HG03064 (cell line): Measurements from ENCODE around the gene ATM.
"Not testable (repeated sequence)": the region's sequence is repeated elsewhere in the genome, so short reads cannot be mapped to it uniquely, and the experiment has no call there.

Experiments used
- ATAC-seq: cut with Tn5 transposase; IDR thresholded peaks from one replicate; pipeline ENCODE4 v1.9.1; 2021; ENCODE audit warnings: low read depth; ENCODE audit not compliant: unreplicated experiment

The ATM gene

GRCh38 chr11:108269583-108269982 is 46.7 kb downstream of the ATM start:
- ATAC-seq, result no peak

GRCh38 chr11:108276985-108277616 is 54.2 kb downstream of the ATM start:
- ATAC-seq, result not testable (repeated sequence)

- ATAC-seq, result no peak
These were observed 55.7 kb downstream of the ATM start for GRCh38 chr11:108278546-108278945.

GRCh38 chr11:108278954-108279353 is 56.1 kb downstream of the ATM start:
- ATAC-seq, result no peak

GRCh38 chr11:108286370-108286769 is 63.5 kb downstream of the ATM start:
- ATAC-seq, result no peak

- ATAC-seq, result no peak
These were observed 64.1 kb downstream of the ATM start for GRCh38 chr11:108286956-108287355.

GRCh38 chr11:108289066-108289465 is 66.2 kb downstream of the ATM start:
- ATAC-seq, result not testable (repeated sequence)

GRCh38 chr11:108289699-108290098 is 66.8 kb downstream of the ATM start:
- no peak for ATAC-seq

GRCh38 chr11:108293229-108293628 is 70.4 kb downstream of the ATM start:
- ATAC-seq, result no peak

GRCh38 chr11:108302121-108302785 is 79.4 kb downstream of the ATM start:
- ATAC-seq, result peak; percentile 80

- no peak for ATAC-seq
These were observed 84.9 kb downstream of the ATM start for GRCh38 chr11:108307751-108308150.

- ATAC-seq, result no peak
These were observed 90.6 kb downstream of the ATM start for GRCh38 chr11:108313444-108313843.

- ATAC-seq, result no peak
These were observed 93.2 kb downstream of the ATM start for GRCh38 chr11:108316061-108316460.

- no peak for ATAC-seq
These were observed 96.8 kb downstream of the ATM start for GRCh38 chr11:108319541-108320145.

- ATAC-seq, result no peak
These were observed 99.8 kb downstream of the ATM start for GRCh38 chr11:108322666-108323065.

GRCh38 chr11:108324587-108324986 is 101.7 kb downstream of the ATM start:
- ATAC-seq, result no peak

- ATAC-seq, result no peak
These were observed 110.6 kb downstream of the ATM start for GRCh38 chr11:108333403-108333899.

GRCh38 chr11:108338750-108339149 is 115.9 kb downstream of the ATM start:
- ATAC-seq, result no peak

GRCh38 chr11:108340973-108341372 is 118.1 kb downstream of the ATM start:
- no peak for ATAC-seq

- no peak for ATAC-seq
These were observed 118.8 kb downstream of the ATM start for GRCh38 chr11:108341654-108342053.

- ATAC-seq, result no peak
These were observed 120.8 kb downstream of the ATM start for GRCh38 chr11:108343714-108344113.

GRCh38 chr11:108345767-108346166 is 122.9 kb downstream of the ATM start:
- ATAC-seq, result no peak
